AG04450 (cell line): ENCODE data around the gene RASSF1. TPM values are rescaled to one million over a fixed set of nuclear protein-coding genes. Genes with fewer than 3 reads are reported as not detected.

Experiments
- CTCF ChIA-PET: fragments of 300-600, 350-600 bp; formaldehyde crosslinking; extraction: SDS; loops from one replicate; lab custom pipeline; 2022; ENCODE audit warnings: antibody characterized with exemption, inconsistent platforms; lab: Charles Lee
- POLR2A ChIA-PET: fragments of 350-600 bp; formaldehyde crosslinking; extraction: SDS; loops from one replicate; lab custom pipeline; 2021; ENCODE audit warnings: antibody characterized with exemption, inconsistent platforms; lab: Yijun Ruan, JAX
- DNase-seq: peaks from one replicate; pipeline ENCODE4 v3.0.0-alpha.2; 2011; ENCODE audit warnings: low read depth, low spot score
- H3K27ac ChIP-seq: one replicate; pipeline ENCODE4 v1.5.1; 2012; ENCODE audit warnings: low read depth, low read length, control low read depth
- H3K27me3 ChIP-seq: one replicate; pipeline ENCODE4 v1.6.0; 2012; ENCODE audit warnings: low read length; ENCODE audit not compliant: control insufficient read depth, insufficient read depth
- H3K4me3 ChIP-seq: 2 replicates; pipeline ENCODE4 v1.5.1; 2011; ENCODE audit warnings: mild to moderate bottlenecking, low read depth, low read length, control low read depth
- H3K9me3 ChIP-seq: 2 replicates; pipeline ENCODE4 v1.5.1; 2012; ENCODE audit warnings: low read length; ENCODE audit not compliant: control insufficient read depth, insufficient read depth
- polyA plus RNA-seq: library from polyadenylated mRNA; depleted of rRNA; stranded (reverse); fragments of >200 nt; gene quantifications from 2 replicates; pipeline ENCODE4 v1.2.3, GENCODE V29; 2011
- TF ChIP-seq, protein P1 (sequence below): IDR thresholded peaks from 2 replicates; pipeline ENCODE4 v1.5.1; 2011; ENCODE audit warnings: low read depth, low read length, control low read depth, inconsistent platforms

The RASSF1 gene
- polyA plus RNA-seq, 1 experiment: 25.1 TPM

DNA sequence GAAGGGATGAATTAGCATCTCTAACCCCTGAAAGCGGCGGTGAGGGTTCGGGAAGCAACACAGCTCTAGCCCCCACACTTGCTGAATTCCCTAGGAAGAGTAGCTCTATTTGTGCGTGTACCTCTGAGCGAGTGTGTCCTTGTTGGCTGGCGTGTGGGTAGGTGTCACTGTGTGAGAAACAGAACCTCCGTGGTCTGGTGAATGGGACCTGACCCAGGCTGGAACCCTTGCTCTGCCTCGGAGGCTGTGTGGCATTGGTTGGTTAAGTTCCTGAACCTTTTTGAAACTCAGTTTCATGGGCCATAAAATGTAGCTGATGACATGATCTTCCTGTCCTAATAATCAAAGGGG, 19.1 kb upstream of the RASSF1 start:
- H3K27me3 ChIP-seq: no peaks in the 10 kb centered on the region
- ChIA-PET POLR2A (interaction anchor here (1.4 kb wide), 1 partner anchor 9 kb away, joined by 5 read pairs; the partner anchor contains the start of genes CYB561D2 and NPRL2), CTCF (interaction anchor here (0.6 kb wide), 1 partner anchor 256 kb away, joined by 3 read pairs; no protein-coding TSS in a partner anchor)
- peaks cover 6% of the 10 kb centered on the region; the same call in 1 of the 2 replicates for H3K9me3 ChIP-seq
- DNase-seq: no peak
- H3K27ac ChIP-seq: no peak overlapping the region
- TF ChIP-seq, protein P1, sequence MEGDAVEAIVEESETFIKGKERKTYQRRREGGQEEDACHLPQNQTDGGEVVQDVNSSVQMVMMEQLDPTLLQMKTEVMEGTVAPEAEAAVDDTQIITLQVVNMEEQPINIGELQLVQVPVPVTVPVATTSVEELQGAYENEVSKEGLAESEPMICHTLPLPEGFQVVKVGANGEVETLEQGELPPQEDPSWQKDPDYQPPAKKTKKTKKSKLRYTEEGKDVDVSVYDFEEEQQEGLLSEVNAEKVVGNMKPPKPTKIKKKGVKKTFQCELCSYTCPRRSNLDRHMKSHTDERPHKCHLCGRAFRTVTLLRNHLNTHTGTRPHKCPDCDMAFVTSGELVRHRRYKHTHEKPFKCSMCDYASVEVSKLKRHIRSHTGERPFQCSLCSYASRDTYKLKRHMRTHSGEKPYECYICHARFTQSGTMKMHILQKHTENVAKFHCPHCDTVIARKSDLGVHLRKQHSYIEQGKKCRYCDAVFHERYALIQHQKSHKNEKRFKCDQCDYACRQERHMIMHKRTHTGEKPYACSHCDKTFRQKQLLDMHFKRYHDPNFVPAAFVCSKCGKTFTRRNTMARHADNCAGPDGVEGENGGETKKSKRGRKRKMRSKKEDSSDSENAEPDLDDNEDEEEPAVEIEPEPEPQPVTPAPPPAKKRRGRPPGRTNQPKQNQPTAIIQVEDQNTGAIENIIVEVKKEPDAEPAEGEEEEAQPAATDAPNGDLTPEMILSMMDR: no peak
- H3K4me3 ChIP-seq: peak overlapping the region; percentile 35

DNA sequence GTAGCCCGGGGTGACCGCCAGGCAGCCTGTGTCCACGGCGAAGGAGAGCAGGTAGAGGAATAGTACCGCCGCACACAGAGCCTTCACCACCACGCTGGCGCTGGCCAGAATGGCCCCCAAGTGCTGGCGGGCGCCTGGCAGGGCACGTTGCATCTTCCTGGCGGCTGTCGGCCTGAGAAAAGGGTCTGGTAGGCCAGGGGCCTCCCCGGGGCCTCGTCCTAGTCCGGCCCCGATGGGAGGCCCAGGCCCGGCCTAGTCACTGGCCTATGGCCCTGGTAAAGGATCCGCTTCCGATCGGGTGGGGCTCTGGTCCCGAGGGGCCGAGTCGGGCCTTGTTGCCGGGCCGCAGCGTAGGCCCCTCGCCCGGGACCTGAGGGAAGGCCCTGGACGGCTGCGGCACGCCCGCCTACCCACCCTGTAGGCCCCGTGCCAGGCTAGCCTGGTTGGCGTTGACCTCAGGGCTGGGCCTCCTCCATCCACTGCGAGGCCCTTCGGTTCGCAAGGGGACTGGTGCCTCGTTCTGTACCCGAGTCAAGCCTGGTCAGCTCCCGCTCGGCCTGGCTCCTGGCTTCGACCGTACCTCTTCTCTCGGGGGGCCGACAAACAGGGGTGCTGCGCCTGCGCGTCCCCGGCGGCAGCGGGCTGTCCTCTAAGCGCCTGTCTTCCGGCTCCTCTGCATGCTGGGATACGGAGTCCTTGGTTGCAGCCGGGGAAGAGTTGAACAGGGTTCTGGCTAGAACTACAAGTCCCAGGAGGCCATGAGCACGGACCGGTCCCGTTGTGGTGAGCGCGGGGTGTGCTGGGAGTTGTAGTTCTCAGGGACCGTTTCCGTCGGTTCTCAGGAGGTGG, 18.5 kb upstream of the RASSF1 start, which contains the start of gene TMEM115:
Gene TMEM115, minus strand, starts transcription at position 611 of the 849 bp plus-strand sequence. Its CDS starts 458 bp downstream, at position 153.
- H3K27me3 ChIP-seq: no peaks in the 10 kb centered on the region
- POLR2A ChIA-PET: interaction anchor here (0.5 to 1.4 kb wide), 2 partner anchors 9 to 12 kb away, joined by 5 read pairs; partner anchors contain the start of genes CYB561D2 and NPRL2
- peaks cover 6% of the 10 kb centered on the region; the same call in 1 of the 2 replicates for H3K9me3 ChIP-seq
- TF ChIP-seq, protein P1: no peak
- peak within 1 kb of the TSS; percentile 99 for H3K4me3 ChIP-seq
- H3K27ac ChIP-seq: peak within 1 kb of the TSS; percentile 57
- CTCF ChIA-PET: no interaction called here
- peak; percentile 96 for DNase-seq

DNA sequence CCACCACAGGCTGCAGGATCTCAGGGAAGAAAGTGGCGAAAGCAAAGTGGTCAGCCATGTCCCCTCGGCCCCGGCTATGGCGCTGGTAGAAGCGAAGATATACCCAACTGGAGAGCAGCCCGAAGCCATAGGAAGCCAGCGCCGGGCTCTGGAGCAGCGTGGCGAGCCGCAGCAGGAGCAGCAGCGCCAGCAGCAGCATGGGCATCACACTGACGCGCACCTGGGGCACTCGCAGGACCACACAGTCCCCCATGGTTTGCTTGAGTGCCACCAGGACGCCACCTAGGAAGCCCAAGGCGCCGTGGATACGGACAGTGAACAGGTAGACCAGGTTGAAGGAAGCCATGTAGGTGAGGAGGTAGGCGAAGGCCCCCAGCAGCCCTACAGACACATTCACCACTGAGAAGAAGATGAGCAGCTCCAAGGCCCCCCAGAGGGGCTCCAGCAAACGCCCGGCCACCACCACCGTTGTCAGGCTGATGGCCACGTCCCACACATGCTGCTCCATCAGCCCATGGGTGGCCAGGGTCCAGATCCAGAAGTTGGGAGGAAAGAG, 17.8 kb upstream of the RASSF1 start:
- Histone ChIP-seq H3K27ac (peak overlapping the region; percentile 57), H3K4me3 (peak overlapping the region; percentile 99), H3K9me3 (peaks cover 6% of the 10 kb centered on the region; the same call in 1 of the 2 replicates), H3K27me3 (no peaks in the 10 kb centered on the region)
- TF ChIP-seq, protein P1: no peak
- ChIA-PET CTCF (no interaction called here), POLR2A (no interaction called here)
- DNase-seq: no peak

DNA sequence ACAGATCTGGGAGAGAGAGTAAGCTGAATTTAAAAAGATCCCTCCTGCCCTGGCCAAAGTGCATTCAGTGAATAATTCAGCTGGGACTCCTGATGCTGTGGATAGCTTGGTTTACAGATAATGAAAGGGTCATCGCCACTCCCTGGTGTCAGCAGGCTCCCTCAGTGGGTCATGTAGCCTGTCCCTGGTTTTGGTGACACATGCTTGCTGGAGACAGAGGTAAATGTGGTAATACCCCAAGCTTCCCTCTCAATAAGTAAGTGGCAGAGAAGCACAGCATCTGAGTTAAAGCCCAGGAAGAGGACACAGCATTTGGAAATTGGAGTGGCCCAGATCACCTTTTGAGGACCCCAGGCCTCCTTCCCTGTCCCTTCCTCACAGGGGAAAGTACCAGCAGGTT, 16.8 kb upstream of the RASSF1 start:
- no peaks in the 10 kb centered on the region for H3K27me3 ChIP-seq
- H3K27ac ChIP-seq: no peak overlapping the region
- ChIA-PET CTCF (interaction anchor here (0.5 to 1.4 kb wide), 4 partner anchors 10 to 259 kb away, joined by 3 to 7 read pairs (median 4); no protein-coding TSS in a partner anchor), POLR2A (interaction anchor here (1.4 kb wide), 1 partner anchor 10 kb away, joined by 3 read pairs; no protein-coding TSS in a partner anchor)
- no peak for DNase-seq
- peaks cover 6% of the 10 kb centered on the region; the same call in 1 of the 2 replicates for H3K9me3 ChIP-seq
- TF ChIP-seq, protein P1: no peak
- H3K4me3 ChIP-seq: peak overlapping the region; percentile 99
